Spleen (tissue), 11 donors: ENCODE data around the gene REG4. TPM values are rescaled to one million over a fixed set of nuclear protein-coding genes. Genes with fewer than 3 reads are reported as not detected.

Experiments used
- DNase-seq: peaks from one replicate; pipeline ENCODE4 v3.0.0-alpha.2; 2020
- H3K27ac ChIP-seq, 8 donors: fragments of 200-600 bp; sonication (generic) in 7 of 8; 1 replicate in 4 of 8; 2 replicates in 4 of 8; pipeline versions ENCODE4 v1.5.0 to v1.8.0; 2016 to 2021; ENCODE audit warnings: inconsistent platforms in 4 of 8, mild to moderate bottlenecking in 4 of 8, moderate library complexity in 1 of 8
- H3K27me3 ChIP-seq, 7 donors: fragments of 200-600 bp; sonication (generic) in 6 of 7; replicated peaks in 1 of 7; 1 replicate in 4 of 7; 2 replicates in 3 of 7; pipeline versions ENCODE4 v1.5.0 to v1.8.0; 2016 to 2021; ENCODE audit warnings: inconsistent platforms in 3 of 7, mild to moderate bottlenecking in 1 of 7
- H3K36me3 ChIP-seq, 6 donors: fragments of 200-600 bp; sonication (generic) in 5 of 6; 1 replicate in 4 of 6; 2 replicates in 2 of 6; pipeline versions ENCODE4 v1.5.0 to v1.8.0; 2016 to 2021; ENCODE audit warnings: inconsistent platforms in 2 of 6
- H3K4me1 ChIP-seq, 6 donors: fragments of 200-600 bp; sonication (generic) in 5 of 6; 1 replicate in 3 of 6; 2 replicates in 3 of 6; pipeline versions ENCODE4 v1.5.0 to v1.8.0; 2016 to 2021; ENCODE audit warnings: inconsistent platforms in 3 of 6
- H3K4me3 ChIP-seq, 8 donors: fragments of 200-600 bp; sonication (generic) in 7 of 8; 1 replicate in 4 of 8; 2 replicates in 4 of 8; pipeline versions ENCODE4 v1.5.0 to v1.8.0; 2016 to 2021; ENCODE audit warnings: inconsistent platforms in 4 of 8, mild to moderate bottlenecking in 4 of 8, moderate library complexity in 2 of 8
- H3K9me3 ChIP-seq, 8 donors: fragments of 200-600 bp; sonication (generic) in 7 of 8; 1 replicate in 4 of 8; 2 replicates in 4 of 8; pipeline versions ENCODE4 v1.5.0 to v1.8.0; 2016 to 2021; ENCODE audit warnings: inconsistent platforms in 4 of 8
- POLR2A ChIP-seq, 3 donors: fragments of 450-650 bp; IDR thresholded peaks; one replicate each; pipeline ENCODE4 v1.5.1; 2017; ENCODE audit warnings: antibody characterized with exemption in 3 of 3, mild to moderate bottlenecking in 1 of 3
- POLR2AphosphoS5 ChIP-seq, 3 donors: sonication (generic); formaldehyde crosslinking; IDR thresholded peaks; one replicate each; pipeline ENCODE4 v1.5.1; 2017; ENCODE audit warnings: antibody characterized with exemption in 3 of 3
- WGBS, 5 donors: extraction: QIAGEN DNeasy Blood & Tissue Kit in 3 of 5; methylation state at CpG; one replicate each; pipeline versions ENCODE4 v1.1.5 to v1.1.7; 2013 to 2018; 5-methylcytosine and 5-hydroxymethylcytosine counted together
- intact Hi-C: fragments of 100-400 bp; cut with DNase I; formaldehyde crosslinking; loops from one replicate; pipeline ENCODE4 v1.15.0; 2023; ENCODE audit warnings: low total_unique reads
- polyA plus RNA-seq, 3 donors: library from polyadenylated mRNA; stranded (reverse); fragments of 200-250 nt; gene quantifications; one replicate each; pipeline ENCODE4 v1.2.1, GENCODE V29; 2013
- total RNA-seq, 7 donors: library from RNA; depleted of rRNA in 3 of 7; stranded (reverse); fragments of >200 nt in 3 of 7; fragmentation: NEBNext Ultra II Directional in 4 of 7; extraction: Animal tissue kit (Norgen Biotek cat#: 25700) in 4 of 7; gene quantifications; one replicate each; pipeline versions ENCODE4 v1.1.0 to v1.2.1, GENCODE V29; 2016 to 2021
- TF ChIP-seq, protein P1 (sequence below), 11 experiments: fragments of 200-600 bp in 7 of 11; fragments of 450-650 bp in 4 of 11; sonication (generic) in 4 of 11; IDR thresholded peaks in 8 of 11; conservative IDR thresholded peaks in 3 of 11; 1 replicate in 7 of 11; 2 replicates in 4 of 11; pipeline versions ENCODE4 v1.4.0 to v1.8.0; 2016 to 2021; ENCODE audit warnings: antibody characterized with exemption in 11 of 11, inconsistent platforms in 4 of 11, mild to moderate bottlenecking in 1 of 11
- donor health status: healthy with polysubstance abuse.
- donor health status: DM: no; HTN: no; CAD: no; lungs with moderate emphysema.
- donor health status: DM: no; HTN: no; CAD: no.
- donor health status: Bipolar disorder and iron deficiency.
- donor health status: healthy.
- donor health status: DM: no; HTN: no; CAD: no.
- donor health status: DM: yes; HTN: yes; CAD: no.

REG4 gene
- total and polyA plus RNA-seq, 10 donors, result 0.24 to 0.40 TPM; not detected in 8

DNA sequence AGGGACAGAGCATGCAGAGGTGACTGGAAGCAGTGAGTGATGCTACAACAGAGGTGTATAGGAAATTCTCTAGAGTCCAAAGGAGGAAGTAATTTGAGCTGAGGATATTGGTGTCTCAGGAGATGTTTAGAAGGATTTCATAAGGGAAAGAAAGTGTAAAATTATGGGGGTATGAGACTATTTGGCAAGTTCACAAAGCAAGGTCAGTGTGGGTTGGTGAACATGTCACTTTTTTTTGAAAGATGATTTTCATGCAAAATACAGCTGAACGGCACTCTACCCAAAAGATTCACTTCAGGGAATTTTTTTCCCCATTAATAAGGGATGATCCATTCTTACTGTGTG is 66.7 kb downstream of the REG4 start:
- no peak for DNase-seq
- 33 to 96% (median 83%) methylated on average over 1 of the region's 1 CpG for WGBS, 5 donors
- intact Hi-C loops, result no loop called here
- H3K36me3 ChIP-seq, result no peaks in the 10 kb centered on the region
- TF ChIP-seq POLR2A (IDR thresholded peaks at IDR 0.05) (no peak), POLR2AphosphoS5 (IDR thresholded peaks at IDR 0.05) (no peak)
- TF ChIP-seq, protein P1, sequence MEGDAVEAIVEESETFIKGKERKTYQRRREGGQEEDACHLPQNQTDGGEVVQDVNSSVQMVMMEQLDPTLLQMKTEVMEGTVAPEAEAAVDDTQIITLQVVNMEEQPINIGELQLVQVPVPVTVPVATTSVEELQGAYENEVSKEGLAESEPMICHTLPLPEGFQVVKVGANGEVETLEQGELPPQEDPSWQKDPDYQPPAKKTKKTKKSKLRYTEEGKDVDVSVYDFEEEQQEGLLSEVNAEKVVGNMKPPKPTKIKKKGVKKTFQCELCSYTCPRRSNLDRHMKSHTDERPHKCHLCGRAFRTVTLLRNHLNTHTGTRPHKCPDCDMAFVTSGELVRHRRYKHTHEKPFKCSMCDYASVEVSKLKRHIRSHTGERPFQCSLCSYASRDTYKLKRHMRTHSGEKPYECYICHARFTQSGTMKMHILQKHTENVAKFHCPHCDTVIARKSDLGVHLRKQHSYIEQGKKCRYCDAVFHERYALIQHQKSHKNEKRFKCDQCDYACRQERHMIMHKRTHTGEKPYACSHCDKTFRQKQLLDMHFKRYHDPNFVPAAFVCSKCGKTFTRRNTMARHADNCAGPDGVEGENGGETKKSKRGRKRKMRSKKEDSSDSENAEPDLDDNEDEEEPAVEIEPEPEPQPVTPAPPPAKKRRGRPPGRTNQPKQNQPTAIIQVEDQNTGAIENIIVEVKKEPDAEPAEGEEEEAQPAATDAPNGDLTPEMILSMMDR (IDR thresholded peaks at IDR 0.05 in 8 of 11, conservative IDR thresholded peaks at IDR 0.05 in 3 of 11), result no peak
- H3K4me3 ChIP-seq, result no peak overlapping the region
- H3K4me1 ChIP-seq, result peaks cover 0 to 4% (median 0%) of the 10 kb centered on the region in 6 donors
- H3K9me3 ChIP-seq, result no peaks in the 10 kb centered on the region
- no peaks in the 10 kb centered on the region for H3K27me3 ChIP-seq
- H3K27ac ChIP-seq, result no peak overlapping the region

Other genes starting within 250 kb of the REG4 start
- gene ZNF697, start 163.2 kb downstream of the REG4 start, total RNA-seq, result 1 to 10 TPM; 5.3 to 6.6 (median 5.8) TPM
- under 1 TPM; 0.38 to 0.64 (median 0.59) TPM for gene ZNF697, start 163.2 kb downstream of the REG4 start, polyA plus RNA-seq
- 10 to 100 TPM in 2 of 7 donors, 1 to 10 TPM in 5; 4.0 to 24.6 (median 6.6) TPM for gene PHGDH, start 99.5 kb downstream of the REG4 start, total RNA-seq
- 1 to 10 TPM; 1.1 to 5.9 (median 2.0) TPM for gene PHGDH, start 99.5 kb downstream of the REG4 start, polyA plus RNA-seq
- gene HMGCS2, start 42.6 kb downstream of the REG4 start, total RNA-seq, result not detected
- gene HMGCS2, start 42.6 kb downstream of the REG4 start, polyA plus RNA-seq, result under 1 TPM in 2 of 3 donors, not detected in 1; 0.06 to 0.11 TPM
- gene ADAM30, start 85.1 kb upstream of the REG4 start, total RNA-seq, result not detected
- not detected for gene ADAM30, start 85.1 kb upstream of the REG4 start, polyA plus RNA-seq